Endometrium (tissue), 2 donors: ENCODE measurements around the gene ASB6.
"Not testable (repeated sequence)": the region's sequence is repeated elsewhere in the genome, so short reads cannot be mapped to it uniquely, and the experiment has no call there.

ENCODE experiments used
- FAIRE-seq: peaks from 2 replicates; lab custom pipeline; 2012; peaks lifted over from hg19 to GRCh38; lab: Jason Lieb, UNC
- donor health status: control.
- donor health status: control.

Gene ASB6

GRCh38 chr9:129643706-129644105 lies 1.8 kb upstream of the ASB6 start:
- FAIRE-seq: no peak

GRCh38 chr9:129640871-129641749 lies 841 bp downstream of the ASB6 start:
- FAIRE-seq: no peak

DNA sequence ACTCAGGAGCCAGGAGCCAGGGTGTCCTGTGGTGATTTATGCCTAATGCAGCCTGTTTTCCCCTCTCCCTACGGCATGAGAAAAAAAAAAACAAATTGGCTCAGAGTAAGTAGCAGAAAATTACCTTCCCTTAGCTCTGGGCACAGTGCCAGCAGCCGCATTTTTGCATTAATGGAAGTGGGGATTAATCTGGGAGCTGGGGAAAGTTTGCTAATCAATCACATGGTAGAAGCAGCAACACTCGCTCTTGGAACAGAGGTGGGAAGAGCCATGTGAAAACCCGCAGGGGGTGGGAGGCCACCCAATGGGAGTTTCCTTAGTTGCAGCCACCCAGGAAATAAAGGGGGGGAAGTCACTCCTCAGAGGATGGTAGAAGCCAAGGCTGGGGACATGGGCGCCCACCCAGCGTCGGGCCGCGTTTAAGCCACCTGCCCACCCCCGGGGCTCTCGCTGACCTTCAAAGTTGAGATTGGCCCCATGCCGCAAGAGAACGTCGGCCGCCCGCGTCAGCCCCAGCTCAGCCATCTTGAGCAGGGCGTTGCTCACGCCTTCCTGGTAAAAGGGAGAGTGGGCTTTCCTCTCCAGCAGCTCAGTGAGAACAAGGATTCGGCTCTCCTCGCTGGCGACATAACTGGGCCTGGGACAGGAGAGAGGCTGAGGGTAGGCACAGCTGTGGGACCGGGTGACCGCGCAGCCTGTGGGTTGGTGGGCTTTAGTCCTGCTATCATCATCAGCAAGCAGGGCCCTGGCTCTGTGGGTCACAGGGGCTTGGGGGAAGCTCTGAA lies 1.7 kb downstream of the ASB6 start:
- no peak for FAIRE-seq

DNA sequence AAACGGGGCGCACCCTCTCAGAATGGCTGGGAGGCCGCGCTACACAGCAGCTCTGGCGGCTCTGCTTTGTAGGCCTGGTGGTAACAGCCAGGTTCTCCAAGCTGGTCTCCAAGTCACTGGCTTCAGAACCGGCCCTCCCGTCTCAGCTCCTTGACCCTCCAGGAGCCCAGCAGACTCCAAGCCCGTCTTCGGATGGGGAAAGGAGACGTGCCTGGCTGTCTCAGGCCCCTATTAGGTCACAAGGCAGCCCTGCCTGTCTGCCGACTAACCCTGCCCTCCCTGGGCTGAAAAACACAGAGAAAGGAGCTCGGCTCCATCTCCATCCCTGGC lies 2.2 kb downstream of the ASB6 start:
- FAIRE-seq: no peak

DNA sequence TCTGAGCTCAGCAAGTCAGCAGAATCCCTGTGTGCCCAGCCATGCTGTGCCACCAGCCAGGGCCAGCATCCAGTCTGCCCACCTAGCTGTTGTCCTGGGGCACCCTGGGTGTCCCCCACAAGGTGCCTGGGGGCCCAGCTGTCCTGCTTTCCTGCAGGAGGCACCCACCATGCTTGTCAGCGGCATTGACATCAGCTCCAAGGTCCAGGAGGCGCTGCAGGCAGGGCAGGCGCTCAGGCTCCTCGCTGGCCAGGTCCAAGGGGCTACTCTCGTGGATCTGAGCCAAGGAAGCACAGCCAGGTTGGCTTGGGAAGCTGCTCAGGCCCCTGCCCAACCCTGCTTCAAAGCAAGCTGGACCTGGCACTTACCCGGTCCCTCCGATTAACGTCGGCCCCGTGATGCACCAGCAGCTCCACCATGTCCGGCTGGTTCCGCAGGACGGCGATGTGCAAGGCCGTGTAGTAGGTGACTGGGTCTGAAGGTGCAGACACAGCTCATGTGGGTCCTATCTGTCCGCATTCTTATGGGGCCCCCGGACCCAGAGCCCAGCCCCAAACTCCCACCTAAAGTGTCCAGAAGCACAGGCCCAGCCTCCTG lies 2.8 kb downstream of the ASB6 start:
- no peak for FAIRE-seq

GRCh38 chr9:129637673-129638439 lies 4.1 kb downstream of the ASB6 start:
- FAIRE-seq: no peak

- FAIRE-seq: no peak
These were observed 4.8 kb downstream of the ASB6 start for GRCh38 chr9:129637102-129637501.

DNA sequence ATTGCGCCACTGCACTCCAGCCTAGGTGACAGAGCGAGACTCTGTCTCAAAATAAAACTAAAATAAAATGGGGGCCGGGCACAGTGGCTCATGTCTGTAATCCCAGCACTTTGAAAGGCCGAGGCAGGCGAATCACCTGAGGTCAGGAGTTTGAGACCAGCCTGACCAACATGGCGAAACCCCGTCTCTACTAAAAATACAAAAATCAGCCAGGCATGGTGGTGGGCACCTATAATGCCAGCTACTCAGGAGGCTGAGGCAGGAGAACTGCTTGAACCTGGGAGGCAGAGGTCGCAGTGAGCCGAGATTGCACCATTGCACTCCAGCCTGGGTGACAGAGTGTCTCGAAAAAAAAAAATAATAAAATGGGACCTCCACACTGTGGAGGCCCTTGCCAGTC lies 5.6 kb downstream of the ASB6 start:
- not testable (repeated sequence) for FAIRE-seq

DNA sequence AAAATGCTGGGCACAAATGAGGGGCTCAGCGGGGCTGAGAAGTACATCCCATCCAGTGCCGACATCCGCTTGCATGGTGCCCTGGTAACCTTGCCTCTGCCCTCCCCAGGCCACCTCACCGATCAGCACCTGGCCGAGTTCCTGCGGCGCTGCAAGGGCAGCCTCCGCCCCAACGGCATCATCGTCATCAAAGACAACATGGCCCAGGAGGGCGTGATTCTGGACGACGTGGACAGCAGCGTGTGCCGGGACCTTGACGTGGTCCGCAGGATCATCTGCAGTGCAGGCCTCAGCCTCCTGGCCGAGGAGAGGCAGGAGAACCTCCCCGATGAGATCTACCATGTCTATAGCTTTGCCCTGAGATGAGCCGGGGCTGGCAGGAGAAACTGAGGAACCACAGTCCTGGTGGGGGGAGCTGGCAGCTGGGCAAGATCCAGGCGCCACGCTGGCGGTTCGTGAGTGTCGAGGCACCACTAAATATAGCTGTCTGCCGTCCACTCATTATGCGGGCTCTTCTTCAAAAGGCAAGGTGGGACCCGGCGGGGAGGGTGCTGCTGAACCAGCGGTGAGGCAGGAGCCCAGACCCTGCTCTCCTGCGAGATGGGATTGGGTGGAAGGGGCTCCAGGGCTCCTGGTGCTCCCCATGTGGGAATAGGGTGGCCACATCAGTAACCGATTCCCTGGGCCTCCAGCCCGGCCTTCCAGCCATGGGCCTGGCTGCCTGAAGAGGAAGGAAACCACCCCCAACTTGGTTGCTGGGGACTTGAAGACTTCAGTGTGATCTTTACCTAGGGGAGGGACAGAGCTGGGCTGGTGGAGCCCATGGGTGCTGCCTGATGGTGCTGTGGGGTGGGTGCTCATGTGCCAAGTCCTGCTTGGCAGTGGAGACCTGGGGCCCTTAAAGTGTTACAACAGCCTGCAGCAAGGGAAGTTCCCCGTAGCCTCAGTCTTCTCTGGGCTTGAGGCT lies 6.6 kb downstream of the ASB6 start:
- FAIRE-seq: no peak

- FAIRE-seq: no peak
These were observed 8.1 kb downstream of the ASB6 start for GRCh38 chr9:129633848-129634247.

GRCh38 chr9:129633207-129633606 lies 8.7 kb downstream of the ASB6 start:
- FAIRE-seq: no peak

DNA sequence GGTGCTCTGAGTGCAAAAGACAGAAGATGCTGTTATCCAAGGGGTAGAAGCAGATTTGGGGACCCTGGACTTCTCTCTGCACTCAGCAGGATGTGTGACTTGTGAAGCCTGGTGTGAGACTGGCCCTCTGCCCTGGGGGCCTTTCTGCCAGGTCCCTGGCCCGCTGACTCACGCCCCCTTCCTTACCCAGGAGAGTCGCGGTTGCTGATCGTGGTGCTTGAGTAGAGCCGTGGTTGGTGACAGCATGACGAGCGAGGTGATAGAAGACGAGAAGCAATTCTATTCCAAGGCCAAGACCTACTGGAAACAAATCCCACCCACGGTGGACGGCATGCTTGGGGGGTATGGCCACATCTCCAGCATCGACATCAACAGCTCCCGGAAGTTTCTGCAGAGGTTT lies 9.5 kb downstream of the ASB6 start:
- FAIRE-seq: no peak

DNA sequence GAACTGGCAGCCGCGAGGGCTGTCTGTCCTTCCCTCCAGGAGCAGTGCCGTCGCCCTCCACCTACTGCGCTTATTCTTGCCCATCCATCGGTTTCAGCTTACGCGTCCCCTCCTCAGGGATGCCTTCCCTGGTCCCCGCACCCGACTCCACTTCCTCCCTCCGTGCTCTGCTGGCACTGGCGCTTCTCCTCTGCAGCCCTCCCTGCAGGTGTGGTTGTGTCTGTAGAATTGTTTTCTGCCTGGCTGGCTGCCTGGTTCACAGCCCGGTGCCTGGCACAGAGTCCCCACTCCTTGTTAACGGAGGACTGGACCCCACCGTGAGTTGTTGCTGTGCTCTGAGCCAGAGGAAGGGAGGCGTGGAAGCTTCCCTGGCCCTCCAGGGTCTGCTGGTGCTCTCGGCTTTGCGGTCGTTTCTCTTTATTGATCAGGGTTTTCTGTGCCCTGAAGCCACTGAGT lies 10.2 kb downstream of the ASB6 start:
- FAIRE-seq: no peak

DNA sequence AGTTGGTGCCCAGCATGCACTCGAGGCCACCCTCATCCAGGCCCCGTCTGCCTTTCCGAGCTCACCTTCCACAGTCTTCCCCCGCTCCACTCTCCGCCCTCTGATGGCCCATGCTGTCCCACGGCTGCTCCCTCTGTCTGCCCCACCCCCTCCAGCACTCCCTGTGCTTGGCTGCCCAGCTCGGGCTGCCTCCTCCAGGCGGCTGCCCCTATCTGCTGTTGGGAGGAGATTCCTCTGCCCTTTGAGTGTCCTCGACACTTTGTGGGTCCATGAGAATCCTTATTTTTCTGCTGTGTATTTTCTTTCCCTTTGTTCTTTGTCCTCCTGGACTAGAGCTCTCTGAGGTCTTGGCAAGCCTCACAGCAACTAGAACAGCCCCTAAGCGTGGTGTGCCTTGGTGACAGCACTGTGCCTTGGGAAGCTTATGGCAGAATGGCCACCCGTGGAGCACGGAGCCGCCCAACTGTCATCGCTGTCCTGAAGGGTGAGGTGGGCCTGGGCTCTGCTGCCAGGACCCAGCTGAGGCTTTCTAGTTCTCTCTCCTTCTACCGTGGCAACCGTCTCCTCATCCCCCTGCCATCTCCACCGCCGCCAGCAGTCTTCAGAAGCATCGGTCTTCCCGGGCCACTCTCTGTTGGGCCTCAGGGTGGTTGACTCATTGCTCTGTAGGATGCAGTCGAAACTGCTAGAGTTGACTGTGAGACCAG lies 10.8 kb downstream of the ASB6 start:
- FAIRE-seq: no peak

DNA sequence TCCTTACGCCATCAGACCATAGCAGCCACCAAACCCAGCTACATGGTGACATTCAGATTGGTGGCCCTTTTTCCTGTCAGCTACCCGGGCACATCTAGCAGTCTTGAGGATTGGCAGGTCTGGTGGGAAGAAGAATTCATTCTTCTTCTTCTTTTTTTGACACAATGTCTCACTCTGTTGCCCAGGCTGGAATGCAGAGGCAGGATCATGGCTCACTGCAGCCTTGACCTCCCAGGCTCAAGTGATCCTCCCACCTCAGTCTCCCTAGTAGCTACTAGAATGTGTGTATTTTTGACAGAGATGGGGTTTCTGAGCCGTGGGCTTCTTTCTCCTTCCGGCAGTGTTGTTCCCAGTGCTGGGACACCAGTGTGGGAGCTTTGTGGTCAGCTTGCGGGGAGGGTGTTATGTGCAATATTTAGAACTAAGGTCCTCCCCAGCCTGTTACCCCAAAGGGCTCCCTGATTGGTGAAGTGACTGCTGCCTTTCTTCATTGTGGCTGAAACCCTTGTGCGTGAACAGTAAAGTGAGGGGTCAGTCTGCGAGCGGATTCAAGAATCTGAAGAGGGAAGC lies 12.6 kb downstream of the ASB6 start:
- FAIRE-seq: no peak

- FAIRE-seq: no peak
These were observed 13.2 kb downstream of the ASB6 start for GRCh38 chr9:129628709-129629108.

- FAIRE-seq: no peak
These were observed 14.2 kb downstream of the ASB6 start for GRCh38 chr9:129627556-129628440.

DNA sequence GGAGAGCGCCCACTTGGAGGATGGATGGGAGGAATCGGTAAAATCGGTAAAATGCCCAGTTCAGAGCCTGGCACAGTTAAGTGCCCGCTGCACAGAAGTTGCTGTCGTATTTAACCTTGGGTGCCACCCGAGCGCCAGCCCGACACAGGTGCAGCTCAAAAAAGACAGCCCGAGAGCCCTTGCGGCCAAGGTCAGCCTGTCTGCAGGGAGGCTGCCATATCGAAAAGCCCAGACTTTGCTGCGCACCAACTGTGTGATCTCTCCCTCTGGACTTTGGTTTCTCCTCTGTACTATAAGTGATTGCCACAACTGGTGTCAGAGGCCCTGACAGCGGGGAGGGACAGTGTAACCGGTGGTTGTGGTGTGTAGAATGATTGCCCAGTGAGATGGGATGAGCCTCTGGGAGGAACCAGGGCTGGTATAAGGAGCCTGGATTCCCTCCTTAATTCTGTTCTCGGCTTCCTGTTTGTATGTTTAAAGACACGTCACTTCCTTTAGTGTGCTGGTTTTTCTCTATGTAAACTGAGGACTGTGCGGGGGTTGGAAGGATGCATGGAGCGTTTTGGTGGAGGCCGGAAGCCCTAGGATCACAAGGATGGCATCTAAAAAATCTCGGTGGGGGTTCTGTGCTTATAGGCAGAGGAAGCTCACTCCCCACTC lies 15.2 kb downstream of the ASB6 start:
- no peak for FAIRE-seq
